ENCODE measurements around the gene TMEM151A. TPM values are rescaled to one million over a fixed set of nuclear protein-coding genes. Genes with fewer than 3 reads are reported as not detected.

Gene TMEM151A
- total RNA-seq, 1 experiment from 2014 or later: not detected

- no peak overlapping the region for H2AFZ ChIP-seq (ENCODE audit: low read length)
- POLR2A ChIA-PET (ENCODE audit: unreplicated experiment): no interaction called here
These were observed 32.0 kb downstream of the TMEM151A start for GRCh38 chr11:66323684-66324083.

GRCh38 chr11:66324664-66325063 is 33.0 kb downstream of the TMEM151A start:
- Histone ChIP-seq H2AFZ (ENCODE audit: low read length) (no peak overlapping the region), H3K4me2 (ENCODE audit: low read length) (no peak overlapping the region), H3K27ac (ENCODE audit: low read length) (no peak overlapping the region), H3K36me3 (ENCODE audit: low read depth, low read length) (no peaks in the 10 kb centered on the region), H3K4me1 (ENCODE audit: insufficient read depth, low read length) (peaks cover 23% of the 10 kb centered on the region), H3F3A (ENCODE audit: low read length, unreplicated experiment) (no peaks in the 10 kb centered on the region), H3K27me3 (ENCODE audit: low read length) (no peaks in the 10 kb centered on the region), H3K9me2 (replicated peaks; ENCODE audit: low read length) (no peaks in the 10 kb centered on the region), H3K9me3 (ENCODE audit: low read length) (no peaks in the 10 kb centered on the region), H3K79me2 (ENCODE audit: low read length) (no peaks in the 10 kb centered on the region), H3K4me3 (ENCODE audit: low read length) (no peak overlapping the region), H3K9ac (ENCODE audit: low read length) (no peak overlapping the region), H4K20me1 (ENCODE audit: low read length) (no peaks in the 10 kb centered on the region)
- no peak for DNase-seq
- BruUV-seq (replicated peaks): no TSS peak
- intact Hi-C loops (cut with micrococcal nuclease): no loop called here
- ChIA-PET POLR2A (ENCODE audit: unreplicated experiment) (no interaction called here), CTCF (no interaction called here)
- ATAC-seq: no peak
- TF ChIP-seq EZH2phosphoT487 (IDR thresholded peaks at IDR 0.05; ENCODE audit: borderline replicate concordance, low read length) (no peak), EZH2 (IDR thresholded peaks at IDR 0.05; ENCODE audit: low read length, unreplicated experiment) (no peak), CTCF (conservative IDR thresholded peaks at IDR 0.05; ENCODE audit: low read depth, low read length) (no peak)

More at GRCh38 chr11:66323684-66324083, 32.0 kb downstream of the TMEM151A start:
- no peak overlapping the region for H3K4me3 ChIP-seq (ENCODE audit: low read length)
- DNase-seq (no peak), ATAC-seq (no peak)
- no peaks in the 10 kb centered on the region for H3K36me3 ChIP-seq (ENCODE audit: low read depth, low read length)
- no peak overlapping the region for H3K27ac ChIP-seq (ENCODE audit: low read length)
- no peak overlapping the region for H3K4me2 ChIP-seq (ENCODE audit: low read length)
- H3K79me2 ChIP-seq (ENCODE audit: low read length): no peaks in the 10 kb centered on the region
- intact Hi-C loops (cut with micrococcal nuclease): no loop called here
- peaks cover 22% of the 10 kb centered on the region for H3K4me1 ChIP-seq (ENCODE audit: insufficient read depth, low read length)
- CTCF ChIA-PET: no interaction called here
- no TSS peak for BruUV-seq (replicated peaks)
- no peaks in the 10 kb centered on the region for H3K9me3 ChIP-seq (ENCODE audit: low read length)
- H3K9ac ChIP-seq (ENCODE audit: low read length): no peak overlapping the region
- H4K20me1 ChIP-seq (ENCODE audit: low read length): no peaks in the 10 kb centered on the region
- no peaks in the 10 kb centered on the region for H3K9me2 ChIP-seq (replicated peaks; ENCODE audit: low read length)
- H3K27me3 ChIP-seq (ENCODE audit: low read length): no peaks in the 10 kb centered on the region
- H3F3A ChIP-seq (ENCODE audit: low read length, unreplicated experiment): no peaks in the 10 kb centered on the region
- TF ChIP-seq EZH2 (IDR thresholded peaks at IDR 0.05; ENCODE audit: low read length, unreplicated experiment) (no peak), CTCF (conservative IDR thresholded peaks at IDR 0.05; ENCODE audit: low read depth, low read length) (no peak), EZH2phosphoT487 (IDR thresholded peaks at IDR 0.05; ENCODE audit: borderline replicate concordance, low read length) (no peak)

- no peak overlapping the region for H3K27ac ChIP-seq (ENCODE audit: low read length)
- no peak for TF ChIP-seq EZH2 (IDR thresholded peaks at IDR 0.05; ENCODE audit: low read length, unreplicated experiment)
- TF ChIP-seq CTCF (conservative IDR thresholded peaks at IDR 0.05; ENCODE audit: low read depth, low read length): no peak
- TF ChIP-seq EZH2phosphoT487 (IDR thresholded peaks at IDR 0.05; ENCODE audit: borderline replicate concordance, low read length): no peak
- no peaks in the 10 kb centered on the region for H3F3A ChIP-seq (ENCODE audit: low read length, unreplicated experiment)
- intact Hi-C loops (cut with micrococcal nuclease): no loop called here
- H3K4me2 ChIP-seq (ENCODE audit: low read length): no peak overlapping the region
- ChIA-PET POLR2A (ENCODE audit: unreplicated experiment) (no interaction called here), CTCF (interaction anchor here (0.5 kb wide), 1 partner anchor 14 kb away, joined by 3 read pairs; no protein-coding TSS in a partner anchor)
- no peaks in the 10 kb centered on the region for H4K20me1 ChIP-seq (ENCODE audit: low read length)
- no peaks in the 10 kb centered on the region for H3K9me3 ChIP-seq (ENCODE audit: low read length)
- H3K4me3 ChIP-seq (ENCODE audit: low read length): no peak overlapping the region
- peaks cover 23% of the 10 kb centered on the region for H3K4me1 ChIP-seq (ENCODE audit: insufficient read depth, low read length)
- no peaks in the 10 kb centered on the region for H3K27me3 ChIP-seq (ENCODE audit: low read length)
- no peaks in the 10 kb centered on the region for H3K79me2 ChIP-seq (ENCODE audit: low read length)
- no peak overlapping the region for H2AFZ ChIP-seq (ENCODE audit: low read length)
- H3K9me2 ChIP-seq (replicated peaks; ENCODE audit: low read length): no peaks in the 10 kb centered on the region
- no TSS peak for BruUV-seq (replicated peaks)
- DNase-seq: no peak
- no peak overlapping the region for H3K9ac ChIP-seq (ENCODE audit: low read length)
- no peaks in the 10 kb centered on the region for H3K36me3 ChIP-seq (ENCODE audit: low read depth, low read length)
- no peak for ATAC-seq
These were observed 33.6 kb downstream of the TMEM151A start for GRCh38 chr11:66325263-66325671.

Data from PC-3 (cell line).